GM10248 (cell line): ENCODE results near the gene EEF1B2.
"Not testable (repeated sequence)": the region's sequence is repeated elsewhere in the genome, so short reads cannot be mapped to it uniquely, and the experiment has no call there.

ENCODE experiments used
- CTCF ChIA-PET: fragments of 300-600 bp; sonication (Branson Sonifier 250); formaldehyde crosslinking; extraction: SDS; loops from one replicate; lab custom pipeline; 2021; ENCODE audit warnings: antibody characterized with exemption; lab: Yijun Ruan, JAX
- POLR2A ChIA-PET: fragments of 350-650 bp; sonication (Branson Sonifier 250); formaldehyde crosslinking; extraction: SDS; loops from one replicate; lab custom pipeline; 2020; ENCODE audit warnings: antibody characterized with exemption; lab: Yijun Ruan, JAX
- DNase-seq: peaks from one replicate; pipeline ENCODE4 v3.0.0; 2012; ENCODE audit errors: extremely low spot score
- CTCF ChIP-seq: IDR thresholded peaks from 2 replicates; pipeline ENCODE4 v1.5.1; 2012; ENCODE audit warnings: mild to moderate bottlenecking, low read depth; ENCODE audit errors: extremely low read depth, missing control alignments, control extremely low read depth

EEF1B2 gene

GRCh38 chr2:206201075-206201848 lies 41.6 kb downstream of the EEF1B2 start:
- DNase-seq: no peak
- no peak for TF ChIP-seq CTCF
- POLR2A ChIA-PET: interaction anchor here (0.5 kb wide), 1 partner anchor 107 kb away, joined by 3 read pairs; no protein-coding TSS in a partner anchor
- CTCF ChIA-PET: no interaction called here

- ChIA-PET CTCF (no interaction called here), POLR2A (no interaction called here)
- no peak for DNase-seq
- TF ChIP-seq CTCF: no peak
Measured at GRCh38 chr2:206202446-206202845, 42.8 kb downstream of the EEF1B2 start.

GRCh38 chr2:206203331-206203730 lies 43.6 kb downstream of the EEF1B2 start:
- TF ChIP-seq CTCF: no peak
- POLR2A ChIA-PET: no interaction called here

GRCh38 chr2:206204710-206205109 lies 45.0 kb downstream of the EEF1B2 start:
- no peak for DNase-seq
- POLR2A ChIA-PET: no interaction called here
- TF ChIP-seq CTCF: no peak
- CTCF ChIA-PET: no interaction called here

More at GRCh38 chr2:206203331-206203730, 43.6 kb downstream of the EEF1B2 start:
- CTCF ChIA-PET: no interaction called here
- DNase-seq: no peak

GRCh38 chr2:206207316-206207715 lies 47.6 kb downstream of the EEF1B2 start:
- POLR2A ChIA-PET, CTCF ChIA-PET, DNase-seq: not testable (repeated sequence)

- DNase-seq: no peak
- CTCF ChIA-PET: no interaction called here
Measured at GRCh38 chr2:206208900-206209299, 49.2 kb downstream of the EEF1B2 start.

More at GRCh38 chr2:206208900-206209299, 49.2 kb downstream of the EEF1B2 start:
- TF ChIP-seq CTCF: no peak
- POLR2A ChIA-PET: no interaction called here
